Panc1 (cell line): ENCODE measurements around the gene ARMC8. TPM values are rescaled to one million over a fixed set of nuclear protein-coding genes. Genes with fewer than 3 reads are reported as not detected.

ENCODE experiments used
- ATAC-seq: fragments of 200-7000 bp; cut with Tn5 transposase; 2 replicates; pipeline ENCODE4 v1.9.1; 2020; ENCODE audit warnings: mild to moderate bottlenecking, moderate library complexity
- BruUV-seq: library from RNA; stranded (reverse); fragments of 400-500 nt; replicated peaks from 2 replicates; lab custom pipeline; 2021; lab: Mats Ljungman, UMichigan
- CTCF ChIA-PET: fragments of 300-600 bp; sonication (Branson Sonifier 250); formaldehyde crosslinking; loops from one replicate; lab custom pipeline; 2022; ENCODE audit warnings: antibody characterized with exemption; lab: Charles Lee
- POLR2A ChIA-PET: fragments of 300-600 bp; sonication (Branson Sonifier 250); formaldehyde crosslinking; loops from one replicate; lab custom pipeline; 2022; ENCODE audit warnings: antibody characterized with exemption; lab: Charles Lee
- DNase-seq: peaks from one replicate; pipeline ENCODE4 v3.0.0-alpha.2; 2010; ENCODE audit warnings: low read depth, low spot score
- H3K27ac ChIP-seq: 2 replicates; pipeline ENCODE4 v1.5.1; 2011; ENCODE audit warnings: mild to moderate bottlenecking, low read length, inconsistent platforms
- H3K27me3 ChIP-seq: fragments of 200-500 bp; sonication (Bioruptor generic); 2 replicates; pipeline ENCODE4 v1.6.0; 2014; ENCODE audit warnings: low read length, inconsistent platforms; ENCODE audit not compliant: control insufficient read depth, insufficient read depth
- H3K36me3 ChIP-seq: fragments of 200-500 bp; sonication (Bioruptor generic); 2 replicates; pipeline ENCODE4 v1.5.1; 2014; ENCODE audit warnings: inconsistent platforms, mild to moderate bottlenecking, low read length, moderate library complexity; ENCODE audit not compliant: control insufficient read depth, insufficient read depth
- H3K4me1 ChIP-seq: 2 replicates; pipeline ENCODE4 v1.5.1; 2011; ENCODE audit warnings: inconsistent platforms, mild to moderate bottlenecking, low read length, moderate library complexity; ENCODE audit not compliant: control insufficient read depth, insufficient read depth
- H3K4me3 ChIP-seq, 2 experiments: 2 replicates each; pipeline ENCODE4 v1.5.1; 2011 to 2012; ENCODE audit warnings: low read depth in 2 of 2, low read length in 2 of 2, mild to moderate bottlenecking in 2 of 2, inconsistent platforms in 1 of 2, moderate library complexity in 1 of 2
- H3K9me3 ChIP-seq: fragments of 200-500 bp; sonication (Bioruptor generic); 2 replicates; pipeline ENCODE4 v1.5.1; 2014; ENCODE audit warnings: low read depth, mild to moderate bottlenecking, inconsistent platforms, low read length, moderate library complexity; ENCODE audit not compliant: control insufficient read depth, insufficient read depth
- POLR2AphosphoS5 ChIP-seq: IDR thresholded peaks from 2 replicates; pipeline ENCODE4 v1.6.1; 2012; ENCODE audit warnings: mild to moderate bottlenecking, low read depth, low read length, moderate library complexity
- SIN3A ChIP-seq: IDR thresholded peaks from 2 replicates; pipeline ENCODE4 v1.6.1; 2012; ENCODE audit warnings: low read depth, mild to moderate bottlenecking, low read length, moderate library complexity, borderline replicate concordance; ENCODE audit not compliant: insufficient read depth
- TCF7L2 ChIP-seq: IDR thresholded peaks from 2 replicates; pipeline ENCODE4 v1.6.1; 2011; ENCODE audit warnings: mild to moderate bottlenecking, low read depth, low read length, inconsistent platforms
- in situ Hi-C: cut with HindIII; loops from 2 replicates; pipeline ENCODE4 v1.10.0; 2016; ENCODE audit warnings: low sequenced_read_pairs, low pct_unique_long_range_greater_than_20kb
- intact Hi-C: fragments of 100-400 bp; cut with micrococcal nuclease; formaldehyde crosslinking; loops from one replicate; pipeline ENCODE4 v1.10.0; 2022; ENCODE audit not compliant: unreplicated experiment
- total RNA-seq: library from RNA; stranded (reverse); gene quantifications from one replicate; pipeline ENCODE4 v1.2.1, GENCODE V29; 2021; ENCODE audit not compliant: unreplicated experiment
- TF ChIP-seq, protein P1 (sequence below): fragments of 450-650 bp; IDR thresholded peaks from 2 replicates; pipeline ENCODE4 v1.5.1; 2017; ENCODE audit warnings: mild to moderate bottlenecking
- TF ChIP-seq, protein P2 (sequence below), 2 experiments: IDR thresholded peaks; 2 replicates each; pipeline ENCODE4 v1.6.1; 2011 to 2012; ENCODE audit warnings: low read depth in 2 of 2, control low read depth in 1 of 2, low read length in 1 of 2, mild to moderate bottlenecking in 1 of 2, moderate library complexity in 1 of 2; ENCODE audit not compliant: insufficient read depth in 1 of 2

Gene ARMC8
- total RNA-seq, 1 experiment from 2014 or later: 56.0 TPM

DNA sequence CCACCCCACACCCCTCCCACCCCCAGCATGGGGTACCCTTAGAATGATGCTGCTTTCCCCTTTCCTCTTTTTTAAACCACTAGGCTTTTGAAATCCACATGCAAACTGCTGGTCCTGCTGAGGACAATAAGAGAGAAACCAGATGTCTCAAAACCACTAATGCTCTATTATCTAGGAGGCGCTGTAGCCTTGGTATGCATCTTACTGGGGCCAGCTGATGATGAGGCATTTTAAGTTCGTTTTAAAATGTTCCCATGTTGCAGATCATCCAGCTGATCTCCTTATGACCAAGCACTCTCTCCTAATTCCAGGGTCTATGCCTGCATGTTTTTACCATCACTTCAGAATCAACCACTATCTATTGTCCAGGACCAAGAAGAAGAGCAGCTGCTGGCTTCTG lies 141.2 kb downstream of the ARMC8 start:
- ATAC-seq: no peak
- H3K9me3 ChIP-seq: no peaks in the 10 kb centered on the region
- intact Hi-C loops (loop anchor here (5.0 kb wide), 1 partner anchor 146 kb away; no protein-coding TSS in a partner anchor), in situ Hi-C loops (no loop called here)
- H3K4me1 ChIP-seq: peaks cover 7% of the 10 kb centered on the region; the same call in 1 of the 2 replicates
- POLR2A ChIA-PET: no interaction called here
- DNase-seq: no peak
- peaks cover 15% of the 10 kb centered on the region for H3K27me3 ChIP-seq
- H3K27ac ChIP-seq: no peak overlapping the region
- H3K36me3 ChIP-seq: no peaks in the 10 kb centered on the region
- no TSS peak for BruUV-seq
- CTCF ChIA-PET: no interaction called here
- TF ChIP-seq, protein P1, sequence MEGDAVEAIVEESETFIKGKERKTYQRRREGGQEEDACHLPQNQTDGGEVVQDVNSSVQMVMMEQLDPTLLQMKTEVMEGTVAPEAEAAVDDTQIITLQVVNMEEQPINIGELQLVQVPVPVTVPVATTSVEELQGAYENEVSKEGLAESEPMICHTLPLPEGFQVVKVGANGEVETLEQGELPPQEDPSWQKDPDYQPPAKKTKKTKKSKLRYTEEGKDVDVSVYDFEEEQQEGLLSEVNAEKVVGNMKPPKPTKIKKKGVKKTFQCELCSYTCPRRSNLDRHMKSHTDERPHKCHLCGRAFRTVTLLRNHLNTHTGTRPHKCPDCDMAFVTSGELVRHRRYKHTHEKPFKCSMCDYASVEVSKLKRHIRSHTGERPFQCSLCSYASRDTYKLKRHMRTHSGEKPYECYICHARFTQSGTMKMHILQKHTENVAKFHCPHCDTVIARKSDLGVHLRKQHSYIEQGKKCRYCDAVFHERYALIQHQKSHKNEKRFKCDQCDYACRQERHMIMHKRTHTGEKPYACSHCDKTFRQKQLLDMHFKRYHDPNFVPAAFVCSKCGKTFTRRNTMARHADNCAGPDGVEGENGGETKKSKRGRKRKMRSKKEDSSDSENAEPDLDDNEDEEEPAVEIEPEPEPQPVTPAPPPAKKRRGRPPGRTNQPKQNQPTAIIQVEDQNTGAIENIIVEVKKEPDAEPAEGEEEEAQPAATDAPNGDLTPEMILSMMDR: no peak; the same call in 1 of the 2 replicates
- TF ChIP-seq, protein P2, sequence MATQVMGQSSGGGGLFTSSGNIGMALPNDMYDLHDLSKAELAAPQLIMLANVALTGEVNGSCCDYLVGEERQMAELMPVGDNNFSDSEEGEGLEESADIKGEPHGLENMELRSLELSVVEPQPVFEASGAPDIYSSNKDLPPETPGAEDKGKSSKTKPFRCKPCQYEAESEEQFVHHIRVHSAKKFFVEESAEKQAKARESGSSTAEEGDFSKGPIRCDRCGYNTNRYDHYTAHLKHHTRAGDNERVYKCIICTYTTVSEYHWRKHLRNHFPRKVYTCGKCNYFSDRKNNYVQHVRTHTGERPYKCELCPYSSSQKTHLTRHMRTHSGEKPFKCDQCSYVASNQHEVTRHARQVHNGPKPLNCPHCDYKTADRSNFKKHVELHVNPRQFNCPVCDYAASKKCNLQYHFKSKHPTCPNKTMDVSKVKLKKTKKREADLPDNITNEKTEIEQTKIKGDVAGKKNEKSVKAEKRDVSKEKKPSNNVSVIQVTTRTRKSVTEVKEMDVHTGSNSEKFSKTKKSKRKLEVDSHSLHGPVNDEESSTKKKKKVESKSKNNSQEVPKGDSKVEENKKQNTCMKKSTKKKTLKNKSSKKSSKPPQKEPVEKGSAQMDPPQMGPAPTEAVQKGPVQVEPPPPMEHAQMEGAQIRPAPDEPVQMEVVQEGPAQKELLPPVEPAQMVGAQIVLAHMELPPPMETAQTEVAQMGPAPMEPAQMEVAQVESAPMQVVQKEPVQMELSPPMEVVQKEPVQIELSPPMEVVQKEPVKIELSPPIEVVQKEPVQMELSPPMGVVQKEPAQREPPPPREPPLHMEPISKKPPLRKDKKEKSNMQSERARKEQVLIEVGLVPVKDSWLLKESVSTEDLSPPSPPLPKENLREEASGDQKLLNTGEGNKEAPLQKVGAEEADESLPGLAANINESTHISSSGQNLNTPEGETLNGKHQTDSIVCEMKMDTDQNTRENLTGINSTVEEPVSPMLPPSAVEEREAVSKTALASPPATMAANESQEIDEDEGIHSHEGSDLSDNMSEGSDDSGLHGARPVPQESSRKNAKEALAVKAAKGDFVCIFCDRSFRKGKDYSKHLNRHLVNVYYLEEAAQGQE (IDR thresholded peaks at IDR 0.05; ENCODE audit: insufficient read depth in 1 of 2, low read depth in 2 of 2, low read length in 1 of 2): no peak
- TF ChIP-seq POLR2AphosphoS5: no peak
- no peak for TF ChIP-seq SIN3A
- no peak for TF ChIP-seq TCF7L2
- H3K4me3 ChIP-seq: no peak overlapping the region

DNA sequence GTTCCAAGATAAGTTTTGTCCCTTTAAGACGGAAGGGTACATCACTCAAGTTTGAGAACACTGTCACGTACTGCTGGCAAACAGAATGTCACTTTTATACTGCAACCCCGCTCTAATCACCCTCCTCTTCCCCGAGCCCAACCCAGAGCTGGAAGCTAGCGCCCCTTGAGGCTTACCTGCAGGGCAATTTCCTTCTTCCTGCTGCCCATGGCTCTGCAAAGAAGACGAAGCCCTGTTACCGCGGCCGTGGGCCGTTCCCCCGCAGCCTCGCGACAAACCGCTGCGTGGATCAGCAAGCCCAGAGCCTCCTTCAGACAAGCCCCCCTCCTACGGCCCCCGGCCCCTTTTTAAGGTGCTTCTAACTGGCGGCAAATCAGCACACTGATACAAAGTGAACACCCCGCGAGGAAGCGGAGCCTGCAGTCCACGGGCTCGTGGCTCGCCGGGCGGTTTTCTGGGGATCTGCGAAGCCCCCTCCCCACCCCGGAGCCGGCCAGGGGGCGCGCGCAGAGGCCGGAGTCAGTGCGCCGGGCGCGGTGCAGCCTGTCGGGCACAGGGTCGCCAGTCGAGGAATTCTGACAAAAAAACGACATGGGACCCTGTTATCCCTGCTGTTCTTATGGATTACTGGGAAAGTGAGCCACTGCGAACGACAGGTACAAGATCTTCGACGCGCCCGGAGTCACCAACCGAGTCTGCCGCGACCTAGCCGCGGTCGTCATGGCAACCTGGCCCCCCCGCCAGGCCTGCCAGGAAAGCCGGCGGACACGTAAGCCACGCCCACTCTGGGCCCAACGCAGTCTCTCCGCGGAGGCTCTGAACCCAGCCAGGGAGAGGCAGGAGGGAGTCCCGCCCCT lies 142.3 kb downstream of the ARMC8 start, which contains the start of gene NME9:
TSS of gene NME9 (minus strand) at position 725 of the 857 bp plus-strand sequence. CDS start at position 209, 516 bp downstream.
- Histone ChIP-seq H3K9me3 (no peaks in the 10 kb centered on the region), H3K4me1 (peaks cover 7% of the 10 kb centered on the region; the same call in 1 of the 2 replicates), H3K4me3 (peak within 1 kb of the TSS; percentile 60 to 69), H3K27ac (peak within 1 kb of the TSS; percentile 24; the same call in 1 of the 2 replicates), H3K36me3 (no peaks in the 10 kb centered on the region), H3K27me3 (peaks cover 19% of the 10 kb centered on the region)
- ATAC-seq (peak; percentile 91), DNase-seq (peak; percentile 32)
- ChIA-PET CTCF (no interaction called here), POLR2A (no interaction called here)
- intact Hi-C loops (loop anchor here (5.0 kb wide), 1 partner anchor 147 kb away; no protein-coding TSS in a partner anchor), in situ Hi-C loops (no loop called here)
- BruUV-seq: no TSS peak
- no peak for TF ChIP-seq SIN3A
- TF ChIP-seq, protein P1: peak; percentile 89
